Transverse colon (tissue), 3 donors: ENCODE measurements around the gene GAA.

Experiments
- CTCF ChIP-seq, 5 experiments: fragments of 200-600 bp in 3 of 5; fragments of 450-650 bp in 2 of 5; sonication (generic) in 3 of 5; IDR thresholded peaks; 1 replicate in 2 of 5; 2 replicates in 3 of 5; pipeline ENCODE4 v1.5.1; 2016 to 2017; ENCODE audit warnings: antibody characterized with exemption in 5 of 5, inconsistent platforms in 3 of 5, mild to moderate bottlenecking in 2 of 5, moderate library complexity in 1 of 5
- EP300 ChIP-seq: sonication (generic); formaldehyde crosslinking; IDR thresholded peaks from one replicate; pipeline ENCODE4 v1.6.1; 2017; ENCODE audit warnings: antibody characterized with exemption, low read depth
- POLR2A ChIP-seq: fragments of 450-650 bp; IDR thresholded peaks from one replicate; pipeline ENCODE4 v1.6.1; 2016; ENCODE audit warnings: antibody characterized with exemption, mild to moderate bottlenecking, moderate library complexity

DNA sequence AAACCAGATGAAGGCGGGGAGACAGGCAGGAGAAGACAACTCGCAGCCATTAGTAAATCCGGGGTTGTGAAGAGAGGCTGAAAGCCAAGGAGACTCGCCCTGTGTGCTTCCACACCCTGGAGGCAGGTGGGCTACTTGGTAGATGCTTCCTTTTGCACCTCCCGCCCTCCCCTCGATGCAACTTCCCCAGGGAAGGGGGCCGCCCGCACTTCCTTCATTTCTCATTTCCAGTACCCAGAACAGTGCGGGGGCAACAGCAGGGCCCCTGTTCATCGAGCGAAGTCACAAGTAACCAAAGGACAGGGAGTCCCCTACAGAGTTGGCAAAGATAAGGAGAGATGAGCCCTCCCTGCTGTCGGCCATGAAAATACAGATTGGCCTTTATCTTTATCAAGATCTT is 40.0 kb upstream of the GAA start:
- no peak for TF ChIP-seq CTCF (IDR thresholded peaks at IDR 0.05)
- no peak for TF ChIP-seq EP300
- no peak for TF ChIP-seq POLR2A
